Uterus (tissue), 4 donors: ENCODE measurements around the gene PGC. TPM values are rescaled to one million over a fixed set of nuclear protein-coding genes. Genes with fewer than 3 reads are reported as not detected.

ENCODE experiments used
- DNase-seq, 2 donors: peaks; one replicate each; pipeline ENCODE4 v3.0.0-alpha.2; 2019 to 2020
- H3K27ac ChIP-seq, 2 donors: fragments of 200-600 bp; sonication (generic); 1 replicate in 1 of 2; 2 replicates in 1 of 2; pipeline ENCODE4 v1.5.1; 2016 to 2018
- H3K27me3 ChIP-seq, 2 donors: fragments of 200-600 bp; sonication (generic); one replicate each; pipeline ENCODE4 v1.5.1; 2018 to 2019; ENCODE audit warnings: control low read depth in 1 of 2
- H3K36me3 ChIP-seq, 2 donors: fragments of 200-600 bp; sonication (generic); one replicate each; pipeline ENCODE4 v1.5.1; 2019; ENCODE audit warnings: control low read depth in 1 of 2
- H3K4me1 ChIP-seq, 2 donors: fragments of 200-600 bp; sonication (generic); one replicate each; pipeline ENCODE4 v1.5.1; 2018 to 2019; ENCODE audit warnings: control low read depth in 1 of 2
- H3K4me3 ChIP-seq, 2 donors: fragments of 200-600 bp; sonication (generic); 1 replicate in 1 of 2; 2 replicates in 1 of 2; pipeline ENCODE4 v1.5.1; 2018 to 2019; ENCODE audit warnings: mild to moderate bottlenecking in 1 of 2
- H3K9me3 ChIP-seq, 2 donors: fragments of 200-600 bp; sonication (generic); one replicate each; pipeline ENCODE4 v1.5.1; 2019; ENCODE audit warnings: control low read depth in 1 of 2
- POLR2A ChIP-seq, 2 donors: fragments of 450-650 bp; IDR thresholded peaks; one replicate each; pipeline ENCODE4 v1.6.1; 2016; ENCODE audit warnings: antibody characterized with exemption in 2 of 2, mild to moderate bottlenecking in 1 of 2, moderate library complexity in 1 of 2
- intact Hi-C: fragments of 100-400 bp; cut with DNase I; formaldehyde crosslinking; loops from one replicate; pipeline ENCODE4 v1.15.1; 2023; ENCODE audit warnings: low total_unique reads
- total RNA-seq, 4 donors: library from RNA; depleted of rRNA in 3 of 4; stranded (reverse); fragments of >200 nt in 3 of 4; gene quantifications; one replicate each; pipeline versions ENCODE4 v1.1.0 to v1.2.4, GENCODE V29; 2014 to 2023
- TF ChIP-seq, protein P1 (sequence below), 4 experiments: fragments of 200-600 bp in 2 of 4; fragments of 450-650 bp in 2 of 4; sonication (generic) in 2 of 4; IDR thresholded peaks; one replicate each; pipeline ENCODE4 v1.5.1; 2016 to 2019; ENCODE audit warnings: antibody characterized with exemption in 4 of 4, mild to moderate bottlenecking in 2 of 4, moderate library complexity in 1 of 4
- donor health status: DM: yes; HTN: yes; CAD: no.

Gene PGC
- total RNA-seq, 4 donors from 2014 or later: 0.91 to 2.1 TPM; not detected in 2

DNA sequence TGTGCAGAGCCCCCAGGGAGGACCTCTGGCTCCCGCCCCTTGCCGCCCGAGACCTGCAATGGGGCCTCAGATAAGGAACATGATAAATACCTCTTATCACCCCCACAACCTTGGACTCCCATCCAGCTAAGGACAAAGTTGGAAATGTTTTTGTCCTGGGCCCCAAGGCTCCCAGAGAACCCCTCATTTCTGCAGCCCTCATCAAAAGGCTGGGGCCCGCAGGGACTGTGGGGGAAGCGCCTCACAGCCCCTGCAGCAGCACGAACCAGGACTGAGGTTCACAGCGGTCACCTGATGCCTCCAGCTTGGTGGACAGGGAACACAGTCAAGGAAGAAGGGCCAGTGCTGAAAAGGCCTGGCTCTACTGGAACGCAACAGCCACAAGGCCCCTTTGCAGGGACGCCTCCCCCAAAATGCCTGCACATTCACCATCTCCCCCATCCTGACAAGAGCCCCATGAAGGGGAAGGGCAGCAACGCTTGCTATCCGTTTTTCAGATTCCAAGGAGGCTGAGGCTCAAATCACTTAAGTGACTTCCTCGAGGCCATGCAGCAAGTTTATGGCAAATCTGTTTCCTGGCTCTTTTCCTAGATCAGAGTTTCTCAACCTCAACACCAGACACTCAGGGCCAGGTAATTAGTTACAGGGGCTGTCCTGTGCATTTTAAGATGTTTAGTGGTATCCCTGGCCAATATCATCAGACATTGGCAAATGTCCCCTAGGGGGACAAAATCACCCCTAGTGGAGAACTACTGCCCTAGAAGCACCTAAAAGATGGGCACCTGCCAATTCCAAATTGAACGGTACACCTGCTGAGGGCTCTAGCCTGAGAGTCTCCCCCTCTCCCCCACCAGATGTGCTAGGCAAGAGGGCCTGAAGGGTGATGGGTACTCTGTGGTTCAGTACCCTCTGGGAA is 22.4 kb downstream of the PGC start:
- DNase-seq: no peak
- Histone ChIP-seq H3K4me3 (no peak overlapping the region), H3K27ac (no peak overlapping the region), H3K36me3 (no peaks in the 10 kb centered on the region), H3K4me1 (no peaks in the 10 kb centered on the region), H3K27me3 (no peaks in the 10 kb centered on the region), H3K9me3 (no peaks in the 10 kb centered on the region)
- TF ChIP-seq POLR2A (IDR thresholded peaks at IDR 0.05): no peak
- TF ChIP-seq, protein P1, sequence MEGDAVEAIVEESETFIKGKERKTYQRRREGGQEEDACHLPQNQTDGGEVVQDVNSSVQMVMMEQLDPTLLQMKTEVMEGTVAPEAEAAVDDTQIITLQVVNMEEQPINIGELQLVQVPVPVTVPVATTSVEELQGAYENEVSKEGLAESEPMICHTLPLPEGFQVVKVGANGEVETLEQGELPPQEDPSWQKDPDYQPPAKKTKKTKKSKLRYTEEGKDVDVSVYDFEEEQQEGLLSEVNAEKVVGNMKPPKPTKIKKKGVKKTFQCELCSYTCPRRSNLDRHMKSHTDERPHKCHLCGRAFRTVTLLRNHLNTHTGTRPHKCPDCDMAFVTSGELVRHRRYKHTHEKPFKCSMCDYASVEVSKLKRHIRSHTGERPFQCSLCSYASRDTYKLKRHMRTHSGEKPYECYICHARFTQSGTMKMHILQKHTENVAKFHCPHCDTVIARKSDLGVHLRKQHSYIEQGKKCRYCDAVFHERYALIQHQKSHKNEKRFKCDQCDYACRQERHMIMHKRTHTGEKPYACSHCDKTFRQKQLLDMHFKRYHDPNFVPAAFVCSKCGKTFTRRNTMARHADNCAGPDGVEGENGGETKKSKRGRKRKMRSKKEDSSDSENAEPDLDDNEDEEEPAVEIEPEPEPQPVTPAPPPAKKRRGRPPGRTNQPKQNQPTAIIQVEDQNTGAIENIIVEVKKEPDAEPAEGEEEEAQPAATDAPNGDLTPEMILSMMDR (IDR thresholded peaks at IDR 0.05): no peak
- intact Hi-C loops: no loop called here

DNA sequence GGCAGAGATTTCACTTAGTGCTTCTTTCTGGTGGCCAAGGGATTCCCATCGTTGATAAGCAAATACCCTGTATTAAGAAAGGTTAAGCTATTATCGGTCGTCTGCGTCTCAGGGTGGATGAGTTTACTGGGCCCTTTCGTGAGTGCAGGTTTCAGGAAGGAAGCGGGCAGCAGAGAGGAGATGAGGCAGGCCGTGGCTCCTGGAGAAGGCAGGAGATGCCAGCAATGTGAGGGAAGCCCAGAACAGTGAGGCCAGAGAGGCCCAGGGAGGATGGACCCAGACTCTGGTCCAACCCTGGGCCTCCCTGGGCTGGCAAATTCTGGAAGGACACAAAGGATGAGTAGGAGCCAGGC is 23.0 kb downstream of the PGC start:
- no peaks in the 10 kb centered on the region for H3K36me3 ChIP-seq
- no peak overlapping the region for H3K27ac ChIP-seq
- TF ChIP-seq, protein P1 (IDR thresholded peaks at IDR 0.05): no peak
- no peak for TF ChIP-seq POLR2A (IDR thresholded peaks at IDR 0.05)
- H3K27me3 ChIP-seq: no peaks in the 10 kb centered on the region
- no peak overlapping the region for H3K4me3 ChIP-seq
- H3K9me3 ChIP-seq: no peaks in the 10 kb centered on the region
- intact Hi-C loops: no loop called here
- no peak for DNase-seq
- H3K4me1 ChIP-seq: no peaks in the 10 kb centered on the region

DNA sequence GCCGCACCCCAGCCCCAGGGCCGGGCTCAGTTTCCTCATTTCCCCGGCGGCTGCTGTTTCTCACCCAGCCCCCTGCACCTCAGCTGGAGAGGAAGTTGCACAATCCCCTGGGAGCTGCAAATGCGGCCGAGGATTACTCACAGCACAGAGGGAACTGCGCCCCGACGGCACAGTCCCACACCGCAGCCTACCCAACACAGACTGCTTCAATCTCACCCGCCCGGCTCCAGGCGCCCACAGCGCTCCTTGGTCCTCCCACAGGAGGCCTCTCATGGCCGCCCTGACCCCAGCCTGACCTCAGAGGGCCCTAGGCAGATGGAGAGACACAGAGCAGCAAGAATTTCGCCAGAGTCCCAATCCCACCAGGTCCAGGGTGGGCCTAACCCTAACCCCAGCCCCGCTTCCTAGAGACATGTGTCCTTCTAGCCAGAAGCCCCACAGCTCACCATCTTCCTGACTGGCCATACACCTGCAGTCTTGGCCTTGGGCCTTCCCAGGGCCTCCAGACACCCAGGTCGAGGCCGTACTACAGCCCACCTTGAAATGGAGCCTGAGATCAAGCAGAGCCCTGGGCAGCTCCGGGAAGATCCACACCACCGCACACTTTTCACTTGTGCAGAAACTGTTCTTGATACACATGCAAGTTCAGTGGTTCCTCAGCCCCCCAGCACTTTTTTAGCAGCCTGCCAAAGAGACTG is 23.5 kb downstream of the PGC start:
- Histone ChIP-seq H3K4me3 (no peak overlapping the region), H3K4me1 (no peaks in the 10 kb centered on the region)

DNA sequence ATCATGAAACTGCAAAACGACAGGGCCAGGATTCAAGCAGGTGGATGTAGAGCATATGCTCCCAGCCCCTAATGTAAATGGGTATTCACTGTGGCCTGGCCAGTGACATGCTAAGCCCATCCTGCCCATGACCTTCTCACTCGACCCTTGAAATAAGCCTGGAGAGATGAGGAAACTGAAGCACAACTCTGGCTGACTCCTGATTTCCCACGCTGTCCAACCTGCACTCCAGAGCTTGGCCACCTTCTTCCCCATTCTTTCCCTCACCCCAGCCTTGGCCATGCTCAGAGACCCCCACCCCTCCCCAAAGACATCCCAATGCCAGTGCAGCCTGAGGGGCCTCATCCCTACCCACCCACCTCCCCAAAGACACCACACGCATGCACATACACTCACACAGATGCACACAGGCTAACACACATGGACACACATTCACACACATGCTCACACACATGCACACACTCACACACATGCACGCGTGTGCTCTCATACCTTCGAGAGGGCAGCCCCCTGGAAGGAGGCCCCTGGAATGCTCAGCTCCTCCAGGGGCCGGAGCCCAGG is 24.1 kb downstream of the PGC start:
- intact Hi-C loops: no loop called here
- Histone ChIP-seq H3K27ac (no peak overlapping the region), H3K4me1 (no peaks in the 10 kb centered on the region), H3K4me3 (no peak overlapping the region), H3K36me3 (no peaks in the 10 kb centered on the region), H3K27me3 (no peaks in the 10 kb centered on the region), H3K9me3 (no peaks in the 10 kb centered on the region)
- DNase-seq: no peak
- TF ChIP-seq, protein P1 (IDR thresholded peaks at IDR 0.05): no peak
- TF ChIP-seq POLR2A (IDR thresholded peaks at IDR 0.05): no peak

More for the DNA sequence above, 23.5 kb downstream of the PGC start:
- Histone ChIP-seq H3K27me3 (no peaks in the 10 kb centered on the region), H3K36me3 (no peaks in the 10 kb centered on the region), H3K27ac (no peak overlapping the region), H3K9me3 (no peaks in the 10 kb centered on the region)
- DNase-seq: peak; percentile 54 to 58
- no peak for TF ChIP-seq POLR2A (IDR thresholded peaks at IDR 0.05)
- TF ChIP-seq, protein P1 (IDR thresholded peaks at IDR 0.05): no peak
- intact Hi-C loops: no loop called here

DNA sequence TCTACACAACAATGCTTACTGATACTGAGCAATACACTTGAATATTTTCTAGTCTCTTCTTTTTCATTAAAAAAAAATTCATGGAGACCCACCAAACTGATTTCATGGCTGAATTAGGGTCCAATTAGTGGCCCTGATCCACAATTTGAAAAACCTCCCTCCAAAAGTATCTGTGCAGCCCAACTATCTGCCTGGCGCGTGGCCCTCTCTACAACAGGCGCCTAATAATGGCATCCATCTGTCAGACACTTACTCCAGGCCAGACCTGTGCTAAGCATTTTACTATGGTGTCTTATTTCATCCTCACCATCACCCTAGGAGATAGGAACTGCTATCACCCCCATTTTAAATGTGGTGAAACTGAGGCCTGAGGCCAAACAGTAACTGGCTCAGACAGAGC is 25.8 kb downstream of the PGC start:
- H3K27ac ChIP-seq: no peak overlapping the region
- H3K27me3 ChIP-seq: no peaks in the 10 kb centered on the region
- no peak overlapping the region for H3K4me3 ChIP-seq
- H3K9me3 ChIP-seq: no peaks in the 10 kb centered on the region
- no peaks in the 10 kb centered on the region for H3K36me3 ChIP-seq
- no peak for DNase-seq
- no peak for TF ChIP-seq POLR2A (IDR thresholded peaks at IDR 0.05)
- TF ChIP-seq, protein P1 (IDR thresholded peaks at IDR 0.05): no peak
- peaks cover 0 to 8% of the 10 kb centered on the region in 2 donors for H3K4me1 ChIP-seq
- intact Hi-C loops: no loop called here
